Ishikawa (cell line): ENCODE data around the gene RAB9A.
A peak's percentile ranks its signal among the peaks of the same experiment; 100 is the strongest.

Source experiments
- CEBPB ChIP-seq: IDR thresholded peaks from 2 replicates; pipeline ENCODE4 v1.6.1; 2012
- CREB1 ChIP-seq: IDR thresholded peaks from 2 replicates; pipeline ENCODE4 v1.6.1; 2012; ENCODE audit warnings: low read depth
- EGR1 ChIP-seq: IDR thresholded peaks from 2 replicates; pipeline ENCODE4 v1.6.1; 2012
- EP300 ChIP-seq: IDR thresholded peaks from 2 replicates; pipeline ENCODE4 v1.6.1; 2012; ENCODE audit warnings: borderline replicate concordance
- FOXM1 ChIP-seq: IDR thresholded peaks from 2 replicates; pipeline ENCODE4 v1.6.1; 2012; ENCODE audit warnings: low read depth, borderline replicate concordance
- NFIC ChIP-seq: IDR thresholded peaks from 2 replicates; pipeline ENCODE4 v1.6.1; 2012
- RAD21 ChIP-seq: IDR thresholded peaks from 2 replicates; pipeline ENCODE4 v1.6.1; 2012; ENCODE audit warnings: low read depth
- TAF1 ChIP-seq: IDR thresholded peaks from 2 replicates; pipeline ENCODE4 v1.6.1; 2012; ENCODE audit warnings: low read depth, mild to moderate bottlenecking
- TCF12 ChIP-seq: IDR thresholded peaks from 2 replicates; pipeline ENCODE4 v1.6.1; 2012; ENCODE audit warnings: low read depth
- TEAD4 ChIP-seq: IDR thresholded peaks from 2 replicates; pipeline ENCODE4 v1.6.1; 2012
- YY1 ChIP-seq: IDR thresholded peaks from 2 replicates; pipeline ENCODE4 v1.6.1; 2012; ENCODE audit warnings: low read depth
- ZBTB7A ChIP-seq: IDR thresholded peaks from 2 replicates; pipeline ENCODE4 v1.6.1; 2012; ENCODE audit warnings: low read depth
- TF ChIP-seq, protein P1 (sequence below): IDR thresholded peaks from 2 replicates; pipeline ENCODE4 v1.6.1; 2012
- TF ChIP-seq, protein P2 (sequence below): IDR thresholded peaks from 2 replicates; pipeline ENCODE4 v1.6.1; 2012; ENCODE audit warnings: low read depth, mild to moderate bottlenecking
- TF ChIP-seq, protein P3 (sequence below): IDR thresholded peaks from 2 replicates; pipeline ENCODE4 v1.6.1; 2012

RAB9A gene

DNA sequence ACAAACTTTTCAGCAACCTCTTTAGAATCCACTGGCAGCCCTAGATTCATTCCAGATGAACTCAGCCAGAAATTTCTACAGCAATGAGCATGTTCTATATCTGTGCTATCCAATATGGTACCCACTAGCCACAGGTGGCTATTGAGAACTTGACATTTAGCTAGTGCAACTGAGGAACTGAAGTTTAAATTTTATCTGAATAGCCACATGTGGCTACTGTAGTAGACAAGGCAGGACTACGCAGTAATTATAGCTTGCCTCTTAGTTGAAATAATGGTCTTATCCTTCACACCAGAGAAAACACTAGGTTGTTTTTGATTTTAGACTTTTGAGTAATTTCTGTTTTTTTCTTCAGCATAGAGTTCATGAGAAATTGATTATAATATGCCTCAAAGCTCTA, 38.6 kb upstream of the RAB9A start:
- TF ChIP-seq, protein P1, sequence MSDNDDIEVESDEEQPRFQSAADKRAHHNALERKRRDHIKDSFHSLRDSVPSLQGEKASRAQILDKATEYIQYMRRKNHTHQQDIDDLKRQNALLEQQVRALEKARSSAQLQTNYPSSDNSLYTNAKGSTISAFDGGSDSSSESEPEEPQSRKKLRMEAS: no peak
- TF ChIP-seq EP300 (no peak), NFIC (no peak), RAD21 (no peak), TEAD4 (no peak), CREB1 (no peak), YY1 (no peak), EGR1 (no peak), CEBPB (no peak), TAF1 (no peak), TCF12 (no peak), FOXM1 (no peak), ZBTB7A (no peak)
- TF ChIP-seq, protein P2, sequence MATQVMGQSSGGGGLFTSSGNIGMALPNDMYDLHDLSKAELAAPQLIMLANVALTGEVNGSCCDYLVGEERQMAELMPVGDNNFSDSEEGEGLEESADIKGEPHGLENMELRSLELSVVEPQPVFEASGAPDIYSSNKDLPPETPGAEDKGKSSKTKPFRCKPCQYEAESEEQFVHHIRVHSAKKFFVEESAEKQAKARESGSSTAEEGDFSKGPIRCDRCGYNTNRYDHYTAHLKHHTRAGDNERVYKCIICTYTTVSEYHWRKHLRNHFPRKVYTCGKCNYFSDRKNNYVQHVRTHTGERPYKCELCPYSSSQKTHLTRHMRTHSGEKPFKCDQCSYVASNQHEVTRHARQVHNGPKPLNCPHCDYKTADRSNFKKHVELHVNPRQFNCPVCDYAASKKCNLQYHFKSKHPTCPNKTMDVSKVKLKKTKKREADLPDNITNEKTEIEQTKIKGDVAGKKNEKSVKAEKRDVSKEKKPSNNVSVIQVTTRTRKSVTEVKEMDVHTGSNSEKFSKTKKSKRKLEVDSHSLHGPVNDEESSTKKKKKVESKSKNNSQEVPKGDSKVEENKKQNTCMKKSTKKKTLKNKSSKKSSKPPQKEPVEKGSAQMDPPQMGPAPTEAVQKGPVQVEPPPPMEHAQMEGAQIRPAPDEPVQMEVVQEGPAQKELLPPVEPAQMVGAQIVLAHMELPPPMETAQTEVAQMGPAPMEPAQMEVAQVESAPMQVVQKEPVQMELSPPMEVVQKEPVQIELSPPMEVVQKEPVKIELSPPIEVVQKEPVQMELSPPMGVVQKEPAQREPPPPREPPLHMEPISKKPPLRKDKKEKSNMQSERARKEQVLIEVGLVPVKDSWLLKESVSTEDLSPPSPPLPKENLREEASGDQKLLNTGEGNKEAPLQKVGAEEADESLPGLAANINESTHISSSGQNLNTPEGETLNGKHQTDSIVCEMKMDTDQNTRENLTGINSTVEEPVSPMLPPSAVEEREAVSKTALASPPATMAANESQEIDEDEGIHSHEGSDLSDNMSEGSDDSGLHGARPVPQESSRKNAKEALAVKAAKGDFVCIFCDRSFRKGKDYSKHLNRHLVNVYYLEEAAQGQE: no peak
- TF ChIP-seq, protein P3, sequence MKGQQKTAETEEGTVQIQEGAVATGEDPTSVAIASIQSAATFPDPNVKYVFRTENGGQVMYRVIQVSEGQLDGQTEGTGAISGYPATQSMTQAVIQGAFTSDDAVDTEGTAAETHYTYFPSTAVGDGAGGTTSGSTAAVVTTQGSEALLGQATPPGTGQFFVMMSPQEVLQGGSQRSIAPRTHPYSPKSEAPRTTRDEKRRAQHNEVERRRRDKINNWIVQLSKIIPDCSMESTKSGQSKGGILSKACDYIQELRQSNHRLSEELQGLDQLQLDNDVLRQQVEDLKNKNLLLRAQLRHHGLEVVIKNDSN: no peak

DNA sequence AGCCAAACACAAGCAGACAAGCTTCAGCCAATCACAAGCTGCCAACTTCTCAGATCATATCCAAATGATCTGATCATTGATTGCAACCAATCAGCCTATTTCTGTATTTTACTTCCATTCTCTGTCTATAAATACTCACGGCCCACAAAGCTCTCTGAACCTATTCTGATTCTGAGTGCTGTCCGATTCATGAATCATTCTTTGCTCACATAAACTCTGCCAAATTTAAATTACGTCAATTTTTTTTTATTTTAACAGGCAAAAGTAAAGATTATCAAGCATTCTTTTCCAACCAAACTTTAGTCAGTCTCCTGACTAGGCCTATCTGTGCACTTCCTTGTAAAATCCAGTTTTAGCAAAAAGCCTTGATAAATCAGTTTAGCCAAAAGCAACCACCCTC, 37.8 kb upstream of the RAB9A start:
- TF ChIP-seq NFIC: no peak
- TF ChIP-seq, protein P3: no peak
- TF ChIP-seq, protein P2: no peak
- TF ChIP-seq, protein P1: no peak
- TF ChIP-seq EGR1: no peak
- no peak for TF ChIP-seq TAF1
- no peak for TF ChIP-seq FOXM1
- TF ChIP-seq YY1: no peak
- TF ChIP-seq ZBTB7A: no peak
- no peak for TF ChIP-seq RAD21
- no peak for TF ChIP-seq EP300
- TF ChIP-seq CREB1: no peak
- no peak for TF ChIP-seq TEAD4
- no peak for TF ChIP-seq TCF12
- no peak for TF ChIP-seq CEBPB

DNA sequence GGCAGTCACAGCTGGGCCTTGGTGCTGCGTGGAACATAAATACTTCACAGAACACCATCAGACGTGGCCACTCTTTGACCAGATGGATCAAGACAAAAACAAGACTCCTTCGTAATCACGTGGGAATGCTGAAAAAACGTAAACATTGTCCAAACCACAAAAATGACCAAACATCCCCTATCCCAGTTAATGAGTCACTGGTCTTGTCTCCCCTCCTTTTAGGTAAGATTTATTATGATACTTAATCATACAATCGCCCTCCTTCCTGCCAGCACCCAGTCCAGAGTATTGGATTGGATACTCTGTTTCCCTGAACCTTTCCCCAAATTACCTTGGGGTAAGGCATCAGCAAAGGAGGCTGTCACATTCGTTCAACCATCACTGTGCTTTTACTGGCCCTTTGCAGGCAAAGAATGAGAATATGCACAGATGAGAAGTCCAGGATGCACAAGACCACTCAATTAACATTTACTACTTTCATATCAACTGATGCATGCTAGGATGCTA, 36.6 kb upstream of the RAB9A start:
- no peak for TF ChIP-seq TAF1
- no peak for TF ChIP-seq TCF12

DNA sequence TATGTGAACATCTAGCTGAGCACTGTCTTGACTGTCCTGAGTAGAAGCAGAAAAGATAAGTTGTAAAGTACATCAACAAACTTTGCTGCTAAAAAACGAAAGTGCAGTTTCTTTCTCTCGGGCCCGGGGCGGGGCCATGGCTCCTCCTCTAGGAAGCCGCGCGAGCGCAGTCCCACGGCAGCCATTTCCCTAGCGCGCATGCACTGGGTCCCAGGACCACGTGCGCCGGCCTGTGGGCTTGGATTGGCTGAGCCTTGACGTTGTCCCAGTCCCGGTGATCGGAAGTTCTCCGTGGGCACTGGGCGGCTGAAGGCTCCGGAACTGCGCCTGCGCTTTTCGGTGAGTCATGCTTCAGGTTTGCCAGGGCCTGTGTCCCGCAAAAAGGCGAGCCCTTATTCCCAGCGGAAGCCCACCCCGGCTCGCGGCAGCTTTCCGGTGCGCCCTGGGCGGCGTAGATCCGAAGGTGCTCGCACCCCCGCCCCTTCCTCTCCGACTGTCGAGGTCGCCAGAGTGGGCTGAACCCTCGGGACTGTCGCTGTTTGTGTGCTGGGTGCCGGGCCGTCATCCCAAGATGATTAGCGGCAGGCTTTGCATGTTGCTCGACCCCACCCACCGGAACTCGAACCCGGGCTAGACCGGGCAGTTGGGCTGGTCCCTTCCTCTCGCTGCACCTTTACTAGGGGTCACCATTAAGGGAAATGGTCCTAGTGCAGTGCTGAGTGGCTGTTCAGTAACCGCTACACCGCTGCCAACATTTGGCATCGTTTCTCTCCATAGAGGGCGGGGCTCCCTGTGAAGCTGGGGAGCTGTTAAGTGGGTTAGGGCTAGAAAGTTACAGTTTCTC, 35.9 kb upstream of the RAB9A start, which contains the start of gene TCEANC:
Gene TCEANC (plus strand): TSS at position 292 of the 844 bp plus-strand sequence. CDS start 9,368 bp downstream, outside the sequence.
- TF ChIP-seq CREB1 (no peak), EGR1 (no peak), RAD21 (no peak), TCF12 (no peak), CEBPB (no peak), NFIC (no peak; the same call in 1 of the 2 replicates), TAF1 (peak; percentile 52; the same call in 1 of the 2 replicates), YY1 (peak; percentile 71), ZBTB7A (no peak), TEAD4 (no peak; the same call in 1 of the 2 replicates), EP300 (no peak)
- TF ChIP-seq, protein P3: peak; percentile 96
- TF ChIP-seq, protein P1: peak; percentile 73

DNA sequence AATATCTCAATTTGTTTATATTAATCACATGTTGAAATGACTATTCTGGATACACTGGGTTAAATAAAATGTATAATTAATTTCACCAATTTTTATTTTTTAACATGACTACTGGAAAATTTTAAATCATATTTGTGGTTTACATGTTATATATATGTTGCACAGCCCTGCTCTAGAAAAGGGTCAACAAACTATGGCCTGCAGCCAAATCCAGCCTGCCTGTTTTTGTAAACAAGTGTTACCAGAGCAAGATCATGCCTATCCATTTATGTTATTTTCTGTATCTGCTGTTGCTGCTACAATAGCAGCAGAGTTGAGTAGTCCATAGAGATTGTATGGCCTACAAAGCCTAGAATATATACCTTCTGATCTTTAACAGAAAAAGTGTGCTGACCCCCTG, 34.8 kb upstream of the RAB9A start:
- TF ChIP-seq, protein P1: no peak
- TF ChIP-seq TEAD4 (no peak), CREB1 (no peak), EGR1 (no peak), TAF1 (no peak), NFIC (no peak), CEBPB (no peak), ZBTB7A (no peak)
- TF ChIP-seq, protein P2: no peak
